LNCaP clone FGC (cell line): Measurements from ENCODE around the gene NFX1.

Experiments
- DNase-seq: peaks from one replicate; pipeline ENCODE4 v3.0.0-alpha.2; 2011; ENCODE audit warnings: low read depth
- H3K4me3 ChIP-seq: 2 replicates; pipeline ENCODE4 v1.5.1; 2011; ENCODE audit warnings: mild to moderate bottlenecking, low read depth, low read length, control low read depth
- TF ChIP-seq, protein P1 (sequence below): IDR thresholded peaks from 2 replicates; pipeline ENCODE4 v1.5.1; 2012; ENCODE audit warnings: mild to moderate bottlenecking; ENCODE audit not compliant: control insufficient read depth, insufficient read depth; ENCODE audit errors: extremely low read depth

NFX1 gene

DNA sequence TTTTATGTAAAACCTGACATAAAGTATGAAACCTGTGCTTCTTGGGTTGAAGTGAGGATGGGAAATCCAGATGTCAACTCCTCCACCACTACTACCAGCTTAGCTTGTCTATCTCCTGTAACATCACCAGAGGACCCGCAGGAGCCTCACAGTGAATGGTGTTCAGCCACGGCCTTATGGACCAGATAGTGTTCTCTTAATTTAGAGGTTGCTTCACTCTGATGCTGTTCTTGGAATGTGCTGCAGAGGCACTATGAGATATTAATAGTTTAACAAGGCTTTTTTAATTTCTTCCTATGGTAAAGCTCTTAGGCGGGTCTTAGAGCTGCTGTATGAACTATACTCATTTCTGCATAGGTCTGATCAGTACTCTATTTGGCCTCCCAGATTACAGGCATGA is 27.9 kb downstream of the NFX1 start:
- no peak overlapping the region for H3K4me3 ChIP-seq
- TF ChIP-seq, protein P1, sequence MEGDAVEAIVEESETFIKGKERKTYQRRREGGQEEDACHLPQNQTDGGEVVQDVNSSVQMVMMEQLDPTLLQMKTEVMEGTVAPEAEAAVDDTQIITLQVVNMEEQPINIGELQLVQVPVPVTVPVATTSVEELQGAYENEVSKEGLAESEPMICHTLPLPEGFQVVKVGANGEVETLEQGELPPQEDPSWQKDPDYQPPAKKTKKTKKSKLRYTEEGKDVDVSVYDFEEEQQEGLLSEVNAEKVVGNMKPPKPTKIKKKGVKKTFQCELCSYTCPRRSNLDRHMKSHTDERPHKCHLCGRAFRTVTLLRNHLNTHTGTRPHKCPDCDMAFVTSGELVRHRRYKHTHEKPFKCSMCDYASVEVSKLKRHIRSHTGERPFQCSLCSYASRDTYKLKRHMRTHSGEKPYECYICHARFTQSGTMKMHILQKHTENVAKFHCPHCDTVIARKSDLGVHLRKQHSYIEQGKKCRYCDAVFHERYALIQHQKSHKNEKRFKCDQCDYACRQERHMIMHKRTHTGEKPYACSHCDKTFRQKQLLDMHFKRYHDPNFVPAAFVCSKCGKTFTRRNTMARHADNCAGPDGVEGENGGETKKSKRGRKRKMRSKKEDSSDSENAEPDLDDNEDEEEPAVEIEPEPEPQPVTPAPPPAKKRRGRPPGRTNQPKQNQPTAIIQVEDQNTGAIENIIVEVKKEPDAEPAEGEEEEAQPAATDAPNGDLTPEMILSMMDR, result no peak
- DNase-seq, result no peak

- DNase-seq, result no peak
- TF ChIP-seq, protein P1, result no peak
- H3K4me3 ChIP-seq, result no peak overlapping the region
Observed at GRCh38 chr9:33318781-33319180, 28.5 kb downstream of the NFX1 start.

DNA sequence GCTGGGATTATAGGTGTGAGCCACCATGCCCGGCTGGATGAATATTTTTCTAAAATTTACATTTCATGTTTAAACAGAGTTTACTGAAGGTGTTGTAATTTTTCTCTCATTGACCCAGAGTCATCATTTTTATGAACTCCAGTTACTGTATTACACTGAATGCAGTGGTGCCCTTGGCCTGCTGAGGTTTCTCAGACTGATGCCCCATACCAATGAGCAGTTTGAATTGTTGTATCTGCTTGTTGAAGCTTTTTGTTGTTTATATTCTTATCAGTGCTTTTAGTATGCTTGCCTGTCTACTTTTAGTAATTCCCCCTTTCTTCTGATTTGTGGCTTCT is 29.9 kb downstream of the NFX1 start:
- TF ChIP-seq, protein P1, result no peak
- DNase-seq, result no peak
- no peak overlapping the region for H3K4me3 ChIP-seq

GRCh38 chr9:33320568-33321261 is 30.4 kb downstream of the NFX1 start:
- TF ChIP-seq, protein P1, result no peak
- no peak for DNase-seq
- H3K4me3 ChIP-seq, result no peak overlapping the region

- DNase-seq, result peak; percentile 100
- TF ChIP-seq, protein P1, result no peak
- no peak overlapping the region for H3K4me3 ChIP-seq
Observed at GRCh38 chr9:33329117-33329563, 38.8 kb downstream of the NFX1 start.

GRCh38 chr9:33329979-33330378 is 39.7 kb downstream of the NFX1 start:
- H3K4me3 ChIP-seq, result no peak overlapping the region
- TF ChIP-seq, protein P1, result no peak
- no peak for DNase-seq

- TF ChIP-seq, protein P1, result no peak
- DNase-seq, result no peak
- H3K4me3 ChIP-seq, result no peak overlapping the region
Observed at GRCh38 chr9:33331377-33331891, 41.1 kb downstream of the NFX1 start.
